ENCODE measurements around the gene PIP5K1B. TPM values are rescaled to one million over a fixed set of nuclear protein-coding genes. Genes with fewer than 3 reads are reported as not detected.

Gene PIP5K1B
- total RNA-seq, 1 donor from 2014 or later: 1.3 TPM

GRCh38 chr9:68726489-68726888 lies 21.4 kb downstream of the PIP5K1B start:
- Histone ChIP-seq H3K4me2 (ENCODE audit: low read length) (no peak overlapping the region), H3K4me1 (ENCODE audit: insufficient read depth, low read length) (no peaks in the 10 kb centered on the region), H3K79me2 (ENCODE audit: insufficient read depth, low read length) (no peaks in the 10 kb centered on the region), H3K27ac (ENCODE audit: low read depth, low read length) (no peak overlapping the region), H3K36me3 (ENCODE audit: insufficient read depth, low read length) (no peaks in the 10 kb centered on the region), H3K9me3 (ENCODE audit: insufficient read depth, low read depth, low read length) (no peaks in the 10 kb centered on the region), H4K20me1 (ENCODE audit: insufficient read depth, low read length) (no peaks in the 10 kb centered on the region), H3K9ac (ENCODE audit: low read length) (no peak overlapping the region), H3K27me3 (ENCODE audit: insufficient read depth, low read length) (no peaks in the 10 kb centered on the region), H3K4me3 (ENCODE audit: insufficient read depth, low read depth, low read length) (no peak overlapping the region), H2AFZ (ENCODE audit: low read depth, low read length) (no peak overlapping the region)
- no peaks in the 10 kb centered on the region for H3K4me1 Mint-ChIP-seq (ENCODE audit: low read depth, unreplicated experiment)
- TF ChIP-seq EZH2 (IDR thresholded peaks at IDR 0.05; ENCODE audit: insufficient read depth, low read length) (no peak), CTCF (IDR thresholded peaks at IDR 0.05; ENCODE audit: insufficient read depth, low read depth, low read length) (no peak)
- no peak for DNase-seq (ENCODE audit: low read depth)
- H3K9me3 Mint-ChIP-seq (ENCODE audit: unreplicated experiment): no peaks in the 10 kb centered on the region
- H3K27me3 Mint-ChIP-seq (ENCODE audit: low read depth, unreplicated experiment): no peaks in the 10 kb centered on the region
- no peak overlapping the region for H3K4me3 Mint-ChIP-seq (ENCODE audit: unreplicated experiment)
- no peaks in the 10 kb centered on the region for H3K36me3 Mint-ChIP-seq (ENCODE audit: low read depth, unreplicated experiment)
- H3K27ac Mint-ChIP-seq (ENCODE audit: unreplicated experiment): no peak overlapping the region
- FAIRE-seq: no peak

GRCh38 chr9:68727636-68728035 lies 22.6 kb downstream of the PIP5K1B start:
- peaks cover 2% of the 10 kb centered on the region for H3K27me3 Mint-ChIP-seq (ENCODE audit: low read depth, unreplicated experiment)
- DNase-seq (ENCODE audit: low read depth) (no peak), FAIRE-seq (no peak)
- no peak overlapping the region for H3K4me3 ChIP-seq (ENCODE audit: insufficient read depth, low read depth, low read length)
- no peak overlapping the region for H3K27ac Mint-ChIP-seq (ENCODE audit: unreplicated experiment)
- H4K20me1 ChIP-seq (ENCODE audit: insufficient read depth, low read length): no peaks in the 10 kb centered on the region
- H3K9ac ChIP-seq (ENCODE audit: low read length): no peak overlapping the region
- no peak overlapping the region for H3K4me3 Mint-ChIP-seq (ENCODE audit: unreplicated experiment)
- no peaks in the 10 kb centered on the region for H3K27me3 ChIP-seq (ENCODE audit: insufficient read depth, low read length)
- H3K9me3 ChIP-seq (ENCODE audit: insufficient read depth, low read depth, low read length): no peaks in the 10 kb centered on the region
- no peak overlapping the region for H3K27ac ChIP-seq (ENCODE audit: low read depth, low read length)
- H3K36me3 ChIP-seq (ENCODE audit: insufficient read depth, low read length): no peaks in the 10 kb centered on the region
- H3K79me2 ChIP-seq (ENCODE audit: insufficient read depth, low read length): no peaks in the 10 kb centered on the region
- H3K4me1 Mint-ChIP-seq (ENCODE audit: low read depth, unreplicated experiment): no peaks in the 10 kb centered on the region
- TF ChIP-seq CTCF (IDR thresholded peaks at IDR 0.05; ENCODE audit: insufficient read depth, low read depth, low read length): no peak
- TF ChIP-seq EZH2 (IDR thresholded peaks at IDR 0.05; ENCODE audit: insufficient read depth, low read length): no peak
- H3K4me2 ChIP-seq (ENCODE audit: low read length): no peak overlapping the region
- no peaks in the 10 kb centered on the region for H3K9me3 Mint-ChIP-seq (ENCODE audit: unreplicated experiment)
- H3K36me3 Mint-ChIP-seq (ENCODE audit: low read depth, unreplicated experiment): no peaks in the 10 kb centered on the region
- H2AFZ ChIP-seq (ENCODE audit: low read depth, low read length): no peak overlapping the region
- no peaks in the 10 kb centered on the region for H3K4me1 ChIP-seq (ENCODE audit: insufficient read depth, low read length)

DNA sequence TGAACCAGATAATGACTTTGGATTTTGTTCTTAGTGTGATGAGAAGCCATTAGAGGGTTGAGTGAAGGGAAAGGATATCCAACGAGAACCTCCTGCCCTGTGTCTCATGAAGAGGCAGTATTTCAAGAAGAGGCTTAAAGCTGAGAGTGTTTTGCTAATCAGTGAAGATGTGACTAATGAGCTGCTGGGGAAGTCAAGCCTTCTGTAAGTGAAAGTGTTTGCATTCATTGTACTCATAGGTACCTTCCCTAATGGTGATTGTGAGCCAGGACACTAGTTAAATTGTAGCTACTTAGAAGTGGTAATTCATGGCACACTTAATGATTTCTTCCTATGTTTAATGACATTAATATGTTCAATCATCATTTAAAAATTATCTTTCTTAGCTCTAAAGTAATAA lies 23.7 kb downstream of the PIP5K1B start:
- no peaks in the 10 kb centered on the region for H3K9me3 ChIP-seq (ENCODE audit: insufficient read depth, low read depth, low read length)
- Mint-ChIP-seq H3K27me3 (ENCODE audit: low read depth, unreplicated experiment) (peaks cover 2% of the 10 kb centered on the region), H3K36me3 (ENCODE audit: low read depth, unreplicated experiment) (no peaks in the 10 kb centered on the region), H3K4me1 (ENCODE audit: low read depth, unreplicated experiment) (no peaks in the 10 kb centered on the region), H3K4me3 (ENCODE audit: unreplicated experiment) (no peak overlapping the region), H3K27ac (ENCODE audit: unreplicated experiment) (no peak overlapping the region), H3K9me3 (ENCODE audit: unreplicated experiment) (no peaks in the 10 kb centered on the region)
- no peak for FAIRE-seq
- H3K79me2 ChIP-seq (ENCODE audit: insufficient read depth, low read length): no peaks in the 10 kb centered on the region
- no peaks in the 10 kb centered on the region for H3K4me1 ChIP-seq (ENCODE audit: insufficient read depth, low read length)
- H3K4me3 ChIP-seq (ENCODE audit: insufficient read depth, low read depth, low read length): no peak overlapping the region
- H3K9ac ChIP-seq (ENCODE audit: low read length): no peak overlapping the region
- no peaks in the 10 kb centered on the region for H3K36me3 ChIP-seq (ENCODE audit: insufficient read depth, low read length)
- no peaks in the 10 kb centered on the region for H3K27me3 ChIP-seq (ENCODE audit: insufficient read depth, low read length)
- no peak overlapping the region for H2AFZ ChIP-seq (ENCODE audit: low read depth, low read length)
- no peak for DNase-seq (ENCODE audit: low read depth)
- no peak overlapping the region for H3K27ac ChIP-seq (ENCODE audit: low read depth, low read length)
- TF ChIP-seq CTCF (IDR thresholded peaks at IDR 0.05; ENCODE audit: insufficient read depth, low read depth, low read length) (no peak), EZH2 (IDR thresholded peaks at IDR 0.05; ENCODE audit: insufficient read depth, low read length) (no peak)
- H4K20me1 ChIP-seq (ENCODE audit: insufficient read depth, low read length): no peaks in the 10 kb centered on the region
- no peak overlapping the region for H3K4me2 ChIP-seq (ENCODE audit: low read length)

All from astrocyte (in vitro differentiated cells and primary cell).